Spinal cord (tissue), 10 donors: ENCODE data around the gene PAIP1. TPM values are rescaled to one million over a fixed set of nuclear protein-coding genes. Genes with fewer than 3 reads are reported as not detected.

Source experiments
- DNase-seq, 6 donors: peaks; one replicate each; pipeline versions ENCODE4 v3.0.0 to v3.0.0-alpha.2; 2013 to 2015; ENCODE audit warnings: low spot score in 6 of 6, low read depth in 4 of 6
- H3K27ac ChIP-seq: one replicate; pipeline ENCODE4 v1.5.1; 2013; ENCODE audit warnings: low read depth, low read length, control low read depth
- H3K27me3 ChIP-seq: one replicate; pipeline ENCODE4 v1.6.1; 2013; ENCODE audit warnings: low read length; ENCODE audit not compliant: control insufficient read depth, insufficient read depth
- H3K36me3 ChIP-seq: one replicate; pipeline ENCODE4 v1.6.1; 2013; ENCODE audit warnings: low read length; ENCODE audit not compliant: control insufficient read depth, insufficient read depth
- H3K4me1 ChIP-seq: one replicate; pipeline ENCODE4 v1.6.1; 2013; ENCODE audit warnings: low read length; ENCODE audit not compliant: control insufficient read depth, insufficient read depth
- H3K4me3 ChIP-seq: one replicate; pipeline ENCODE4 v1.5.1; 2013; ENCODE audit warnings: low read depth, low read length, control low read depth
- H3K9me3 ChIP-seq: one replicate; pipeline ENCODE4 v1.6.1; 2013; ENCODE audit warnings: low read length; ENCODE audit not compliant: control insufficient read depth, insufficient read depth
- WGBS: methylation state at CpG from one replicate; pipeline ENCODE4 v1.1.5; 2013; ENCODE audit warnings: missing lambda C conversion rate; ENCODE audit not compliant: insufficient coverage; 5-methylcytosine and 5-hydroxymethylcytosine counted together
- polyA plus RNA-seq, 2 donors: library from polyadenylated mRNA; unstranded; fragments of 120-200 nt; gene quantifications; one replicate each; pipeline ENCODE4 v1.2.1, GENCODE V29; 2013; ENCODE audit not compliant: insufficient read length in 2 of 2
- total RNA-seq, 2 donors: library from RNA; depleted of rRNA in 1 of 2; stranded (reverse); fragments of 120-200 nt in 1 of 2; fragments of >200 nt in 1 of 2; gene quantifications; one replicate each; pipeline versions ENCODE4 v1.2.3 to v1.2.4, GENCODE V29; 2013 to 2014
- donor health status: healthy.

The PAIP1 gene
- total and polyA plus RNA-seq, 4 donors, result 107 to 140 (median 133) TPM

DNA sequence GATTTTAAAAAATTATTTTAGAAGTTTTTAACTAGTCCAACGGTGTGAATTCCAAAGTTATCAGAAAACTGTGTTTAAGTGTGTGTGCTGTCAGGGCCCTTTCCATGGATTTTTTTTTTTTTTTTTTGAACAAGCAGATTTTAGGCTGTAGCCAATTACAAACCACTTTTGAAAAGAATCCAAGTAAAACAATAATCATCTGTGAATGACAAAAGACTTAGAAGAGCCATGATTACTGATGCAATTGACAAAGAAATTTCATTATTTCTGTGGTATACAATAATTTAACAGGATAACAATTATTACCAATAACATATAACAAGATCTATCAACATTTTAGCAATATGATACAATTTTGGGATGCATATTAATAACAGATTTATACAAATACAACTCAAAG is 16.2 kb upstream of the PAIP1 start:
- no CpG with 5 or more reads among the region's 1 CpG for WGBS
- H3K36me3 ChIP-seq, result peaks cover 3% of the 10 kb centered on the region
- H3K27me3 ChIP-seq, result no peaks in the 10 kb centered on the region
- H3K27ac ChIP-seq, result no peak overlapping the region
- DNase-seq, result no peak
- H3K4me3 ChIP-seq, result no peak overlapping the region
- H3K4me1 ChIP-seq, result no peaks in the 10 kb centered on the region
- H3K9me3 ChIP-seq, result no peaks in the 10 kb centered on the region

DNA sequence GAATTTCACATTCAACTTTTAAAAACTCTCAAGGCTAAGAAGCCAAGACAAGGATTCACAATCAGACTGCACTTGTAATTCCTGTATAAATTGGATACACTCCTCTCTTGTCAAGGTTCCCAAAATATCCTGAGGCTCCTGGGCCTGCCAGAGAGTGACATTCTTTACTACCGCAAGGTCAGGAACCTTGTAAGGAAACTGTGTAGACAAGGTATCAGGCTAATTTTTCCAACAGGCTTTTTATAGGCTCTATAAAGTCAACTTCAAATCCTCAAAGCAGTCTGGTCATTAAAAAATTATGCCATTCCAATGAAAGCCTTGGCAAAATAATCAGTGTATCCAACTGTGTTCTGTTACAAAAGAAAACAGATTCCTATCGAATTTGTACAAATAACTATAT is 15.5 kb upstream of the PAIP1 start:
- Histone ChIP-seq H3K27me3 (no peaks in the 10 kb centered on the region), H3K9me3 (no peaks in the 10 kb centered on the region), H3K36me3 (peaks cover 3% of the 10 kb centered on the region), H3K4me1 (no peaks in the 10 kb centered on the region), H3K27ac (no peak overlapping the region), H3K4me3 (no peak overlapping the region)
- peak in 1 of 6 donors; percentile 25 for DNase-seq
- 80% methylated on average over 1 of the region's 2 CpGs for WGBS

DNA sequence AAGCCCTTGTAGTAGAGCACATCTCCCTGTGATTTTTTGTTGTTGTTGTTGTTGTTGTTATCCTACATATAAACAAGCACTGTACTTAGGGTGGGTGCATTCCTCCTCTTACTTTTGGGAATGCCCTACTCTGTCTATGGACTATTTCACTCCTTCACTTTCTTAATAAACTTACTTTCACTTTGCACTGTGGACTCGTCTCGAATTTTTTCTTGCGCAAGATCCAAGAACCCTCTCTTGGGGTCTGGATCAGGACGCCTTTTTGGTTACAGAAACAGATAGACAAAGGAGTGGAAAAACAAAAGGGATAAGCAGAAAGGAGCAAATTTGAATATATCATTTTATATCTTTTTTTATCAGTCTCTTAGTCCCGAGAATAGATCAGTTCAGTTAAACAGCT is 14.4 kb upstream of the PAIP1 start:
- H3K9me3 ChIP-seq, result no peaks in the 10 kb centered on the region
- WGBS, result no CpG with 5 or more reads among the region's 5 CpGs
- H3K27ac ChIP-seq, result no peak overlapping the region

DNA sequence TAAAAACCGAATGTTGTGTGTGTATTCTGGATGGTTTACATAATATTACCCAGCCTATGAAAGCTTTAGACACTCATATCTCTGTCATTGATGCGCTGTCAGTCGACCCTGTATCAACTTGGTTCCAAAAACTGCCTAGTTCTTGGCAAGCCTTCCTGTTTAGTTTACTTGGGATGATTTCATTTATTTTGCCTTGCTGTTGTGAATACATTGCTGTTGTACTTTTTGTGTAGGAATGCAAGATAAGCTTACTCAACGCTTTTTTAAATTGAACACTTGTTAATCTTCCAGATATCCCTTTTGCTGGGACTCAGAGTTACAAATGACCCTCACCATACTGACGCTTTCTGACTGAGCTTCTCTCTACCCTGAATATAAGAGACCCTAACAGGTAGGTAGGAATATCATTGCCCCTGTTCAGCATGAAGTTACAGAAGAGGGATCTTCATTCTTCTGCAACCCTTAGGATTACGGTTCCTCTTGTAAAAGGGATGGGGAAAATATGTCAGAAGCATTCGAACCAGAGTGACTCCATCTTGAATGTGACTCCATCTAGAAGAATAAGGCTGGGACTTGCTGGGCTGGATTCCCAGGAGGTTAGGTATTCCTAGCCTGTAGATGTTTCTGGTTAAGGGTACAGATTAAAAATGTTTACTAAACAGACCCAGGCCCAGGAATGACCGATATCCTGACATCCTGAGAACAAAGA is 13.7 kb upstream of the PAIP1 start:
- H3K9me3 ChIP-seq, result no peaks in the 10 kb centered on the region
- H3K27ac ChIP-seq, result no peak overlapping the region
- no peak for DNase-seq
- WGBS, result 100% methylated on average over 2 of the region's 8 CpGs
- H3K4me3 ChIP-seq, result no peak overlapping the region
- peaks cover 2% of the 10 kb centered on the region for H3K36me3 ChIP-seq
- H3K27me3 ChIP-seq, result no peaks in the 10 kb centered on the region
- no peaks in the 10 kb centered on the region for H3K4me1 ChIP-seq

More for the DNA sequence above, 14.4 kb upstream of the PAIP1 start:
- Histone ChIP-seq H3K27me3 (no peaks in the 10 kb centered on the region), H3K4me3 (no peak overlapping the region), H3K4me1 (no peaks in the 10 kb centered on the region), H3K36me3 (peaks cover 3% of the 10 kb centered on the region)
- DNase-seq, result no peak

DNA sequence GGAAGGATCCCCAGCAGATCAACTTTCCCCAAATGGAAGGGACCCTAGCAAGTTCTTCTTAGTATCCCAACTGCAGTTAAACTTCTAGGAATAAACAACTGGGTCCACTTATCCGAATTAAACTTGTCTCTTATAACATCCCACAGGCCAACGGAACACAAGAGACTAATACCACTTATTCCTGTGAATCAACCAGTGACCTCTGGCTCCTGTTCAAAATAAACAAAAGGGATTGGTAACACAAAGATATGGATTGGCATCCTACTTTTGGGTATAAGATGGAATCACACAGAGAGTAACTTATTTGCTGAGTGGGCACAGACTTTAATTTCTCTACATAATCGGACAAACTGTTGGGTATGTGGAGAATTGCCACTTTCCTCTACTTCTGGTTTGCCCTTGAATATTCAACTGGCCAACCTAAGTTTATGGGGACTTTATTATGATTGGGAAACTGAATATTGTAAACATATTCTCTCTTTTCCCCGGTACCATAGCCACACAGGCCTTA is 12.4 kb upstream of the PAIP1 start:
- Histone ChIP-seq H3K27ac (no peak overlapping the region), H3K4me3 (no peak overlapping the region), H3K27me3 (no peaks in the 10 kb centered on the region), H3K36me3 (no peaks in the 10 kb centered on the region), H3K9me3 (no peaks in the 10 kb centered on the region), H3K4me1 (no peaks in the 10 kb centered on the region)
- no CpG with 5 or more reads among the region's 4 CpGs for WGBS
- no peak for DNase-seq

DNA sequence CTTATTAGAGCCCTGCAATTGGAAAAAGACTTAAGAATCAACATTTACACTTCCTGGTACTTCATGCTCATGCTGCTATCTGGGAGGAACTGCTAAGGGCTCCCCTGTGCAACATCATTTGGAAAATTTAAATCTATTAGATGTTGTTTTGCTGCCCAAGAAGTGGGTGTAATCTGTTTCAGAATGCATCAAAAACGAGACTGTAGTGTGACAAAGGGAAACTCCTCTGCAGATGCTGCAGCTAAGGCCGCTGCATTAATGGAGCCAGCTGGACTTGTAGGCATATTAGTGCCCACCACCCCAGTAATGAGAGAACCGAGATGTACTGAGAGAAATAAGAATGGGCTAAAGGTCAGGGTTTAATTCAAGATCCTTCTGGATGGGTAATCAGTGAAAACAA is 11.1 kb upstream of the PAIP1 start:
- 68% methylated on average over 3 of the region's 3 CpGs for WGBS
- no peaks in the 10 kb centered on the region for H3K9me3 ChIP-seq
- H3K27me3 ChIP-seq, result no peaks in the 10 kb centered on the region
- H3K36me3 ChIP-seq, result no peaks in the 10 kb centered on the region
- peak in 1 of 6 donors; percentile 62 for DNase-seq
- no peak overlapping the region for H3K27ac ChIP-seq
- H3K4me3 ChIP-seq, result no peak overlapping the region
- no peaks in the 10 kb centered on the region for H3K4me1 ChIP-seq

DNA sequence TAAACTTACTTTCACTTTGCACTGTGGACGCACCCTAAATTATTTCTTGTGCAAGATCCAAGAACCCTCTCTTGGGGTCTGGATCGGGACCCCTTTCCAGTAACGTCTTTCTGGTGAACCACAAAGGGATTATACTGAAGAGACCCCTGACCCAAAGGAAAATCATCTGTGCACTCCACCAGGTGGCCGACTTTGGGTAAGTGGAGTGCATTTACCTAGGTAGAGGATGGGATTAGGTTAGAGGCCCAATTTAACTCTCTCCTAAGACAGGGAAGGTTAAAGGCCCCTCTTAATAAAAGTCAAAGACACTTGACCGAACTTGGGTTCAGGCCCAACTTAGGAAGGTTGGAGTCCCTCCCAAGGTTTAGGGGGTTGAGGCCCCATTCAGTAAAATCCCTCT is 8.2 kb upstream of the PAIP1 start:
- Histone ChIP-seq H3K27ac (no peak overlapping the region), H3K27me3 (no peaks in the 10 kb centered on the region), H3K4me3 (no peak overlapping the region), H3K4me1 (no peaks in the 10 kb centered on the region), H3K9me3 (no peaks in the 10 kb centered on the region), H3K36me3 (no peaks in the 10 kb centered on the region)
- no CpG with 5 or more reads among the region's 5 CpGs for WGBS
- no peak for DNase-seq

DNA sequence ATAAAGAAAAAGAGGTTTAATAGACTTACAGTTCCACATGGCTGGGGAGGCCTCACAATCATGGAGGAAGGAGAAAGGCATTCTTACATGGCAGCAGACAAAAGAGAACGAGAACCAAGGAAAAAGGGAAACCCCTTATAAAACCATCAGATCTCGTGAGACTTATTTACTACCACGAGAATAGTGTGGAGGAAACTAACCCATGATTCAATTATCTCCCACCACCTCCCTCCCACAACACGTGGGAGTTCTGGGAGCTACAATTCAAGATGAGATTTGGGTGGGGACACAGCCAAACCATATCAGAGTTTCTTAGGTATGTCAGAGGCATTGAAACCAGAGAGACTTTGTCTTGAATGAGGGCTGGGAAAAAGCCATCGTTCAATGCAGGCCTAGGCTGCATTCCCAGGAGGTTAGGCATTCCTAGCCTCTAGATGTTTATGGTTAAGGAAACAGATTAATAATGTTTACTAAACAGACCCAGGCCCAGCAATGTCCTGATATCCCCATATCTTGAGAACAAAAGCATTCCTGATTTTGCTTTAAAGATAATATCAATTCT is 7.5 kb upstream of the PAIP1 start:
- H3K27ac ChIP-seq, result no peak overlapping the region

DNA sequence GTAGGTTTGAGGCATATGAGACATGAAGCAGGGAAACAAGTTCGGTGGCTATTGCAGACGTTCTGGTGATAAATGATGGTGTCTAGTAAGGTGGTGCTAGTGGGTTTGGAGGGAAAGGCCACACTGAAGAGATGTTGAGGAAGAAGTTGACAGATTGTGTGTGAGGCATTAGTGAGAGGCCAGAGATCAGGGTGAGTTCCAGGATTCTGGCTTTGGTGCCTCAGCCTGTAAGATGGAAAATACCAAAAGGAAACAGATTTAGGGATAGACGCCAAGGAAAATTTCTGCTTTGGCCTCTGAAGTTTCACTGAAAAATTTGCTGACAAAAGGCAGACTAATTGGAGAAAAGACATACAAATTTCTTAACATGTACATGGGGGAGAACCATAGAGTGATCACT is 6.4 kb upstream of the PAIP1 start:
- WGBS, result 79% methylated on average over 2 of the region's 3 CpGs
- Histone ChIP-seq H3K27me3 (no peaks in the 10 kb centered on the region), H3K27ac (no peak overlapping the region)

More for the DNA sequence above, 7.5 kb upstream of the PAIP1 start:
- no peaks in the 10 kb centered on the region for H3K27me3 ChIP-seq
- no peak for DNase-seq
- H3K4me3 ChIP-seq, result no peak overlapping the region
- H3K4me1 ChIP-seq, result no peaks in the 10 kb centered on the region
- no peaks in the 10 kb centered on the region for H3K9me3 ChIP-seq
- no CpG with 5 or more reads among the region's 5 CpGs for WGBS
- H3K36me3 ChIP-seq, result no peaks in the 10 kb centered on the region

DNA sequence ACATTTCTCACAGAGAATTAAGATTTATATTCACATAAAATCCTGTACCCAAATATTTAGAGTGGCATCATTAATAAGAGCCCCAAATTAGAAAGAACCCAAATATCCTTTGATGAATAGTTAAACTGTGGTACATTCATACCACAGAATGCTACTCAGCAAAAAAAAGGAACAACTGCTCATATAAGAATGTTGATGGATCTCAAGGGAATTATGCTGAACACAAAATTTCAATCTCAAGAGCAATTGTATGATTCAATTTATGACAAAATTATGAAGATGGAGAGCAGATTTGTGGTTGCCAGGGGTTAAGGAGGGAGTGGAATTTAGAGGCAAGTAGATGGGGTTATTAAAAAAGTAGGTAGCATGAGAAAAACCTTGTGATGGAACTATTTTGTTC is 4.5 kb upstream of the PAIP1 start:
- Histone ChIP-seq H3K4me3 (no peak overlapping the region), H3K36me3 (no peaks in the 10 kb centered on the region), H3K27ac (no peak overlapping the region), H3K27me3 (no peaks in the 10 kb centered on the region), H3K4me1 (peaks cover 5% of the 10 kb centered on the region), H3K9me3 (no peaks in the 10 kb centered on the region)
- no peak for DNase-seq

More for the DNA sequence above, 6.4 kb upstream of the PAIP1 start:
- no peak overlapping the region for H3K4me3 ChIP-seq
- H3K9me3 ChIP-seq, result no peaks in the 10 kb centered on the region
- no peaks in the 10 kb centered on the region for H3K36me3 ChIP-seq
- peak in 1 of 6 donors; percentile 20 for DNase-seq
- no peaks in the 10 kb centered on the region for H3K4me1 ChIP-seq
